A549 (cell line): ENCODE results near the gene AMPH. TPM values are rescaled to one million over a fixed set of nuclear protein-coding genes. Genes with fewer than 3 reads are reported as not detected.

Experiments
- ATAC-seq, 2 experiments: fragments of 200-7000 bp in 1 of 2; fragments of >200 bp in 1 of 2; cut with Nextera tagmentation in 1 of 2; cut with Tn5 transposase in 1 of 2; 3 replicates each; pipeline versions ENCODE4 v1.8.0 to v1.9.1; 2018 to 2020; ENCODE audit warnings: mild to moderate bottlenecking in 1 of 2, moderate library complexity in 1 of 2
- CTCF ChIA-PET: fragments of 300-600 bp; sonication (Branson Sonifier 250); formaldehyde crosslinking; extraction: SDS; loops from one replicate; lab custom pipeline; 2021; ENCODE audit warnings: antibody characterized with exemption, inconsistent platforms; lab: Yijun Ruan, JAX
- POLR2A ChIA-PET: fragments of 350-600 bp; formaldehyde crosslinking; extraction: SDS; loops from one replicate; lab custom pipeline; 2021; ENCODE audit warnings: antibody characterized with exemption, inconsistent platforms; lab: Yijun Ruan, JAX
- DNase-seq, 2 experiments: peaks; one replicate each; pipeline versions ENCODE4 v3.0.0 to v3.0.0-alpha.2; 2011 to 2016; ENCODE audit warnings: low read depth in 1 of 2, low spot score in 1 of 2
- FAIRE-seq: peaks from 2 replicates; lab custom pipeline; 2011; peaks lifted over from hg19 to GRCh38; lab: Jason Lieb, UNC
- H3K27ac ChIP-seq, 2 experiments: fragments of >200 bp; sonication (Bioruptor Twin); formaldehyde crosslinking; 3 replicates each; pipeline ENCODE4 v1.5.1; 2016 to 2017
- H3K4me1 ChIP-seq: fragments of >200 bp; sonication (Bioruptor Twin); formaldehyde crosslinking; 3 replicates; pipeline ENCODE4 v1.6.1; 2016
- H3K4me2 ChIP-seq: fragments of >200 bp; sonication (Bioruptor Twin); formaldehyde crosslinking; 3 replicates; pipeline ENCODE4 v1.6.1; 2016
- H3K4me3 ChIP-seq: fragments of >200 bp; sonication (Bioruptor Twin); formaldehyde crosslinking; 3 replicates; pipeline ENCODE4 v1.5.1; 2016
- H3K9me3 ChIP-seq: fragments of >200 bp; sonication (Bioruptor Twin); formaldehyde crosslinking; 3 replicates; pipeline ENCODE4 v1.6.1; 2016
- CBX2 ChIP-seq: fragments of 200-600 bp; sonication (generic); IDR thresholded peaks from 2 replicates; pipeline ENCODE4 v1.6.1; 2016; ENCODE audit warnings: low read depth, mild to moderate bottlenecking, borderline replicate concordance
- CBX8 ChIP-seq: fragments of 200-600 bp; sonication (generic); IDR thresholded peaks from 2 replicates; pipeline ENCODE4 v1.6.1; 2016
- EHF ChIP-seq: fragments of 250-450 bp; sonication (Bioruptor Pico); IDR thresholded peaks from 2 replicates; pipeline ENCODE4 v1.5.0; 2020; ENCODE audit warnings: mild to moderate bottlenecking
- EHMT2 ChIP-seq: fragments of 200-600 bp; sonication (generic); IDR thresholded peaks from 2 replicates; pipeline ENCODE4 v1.6.1; 2016; ENCODE audit warnings: antibody characterized with exemption, low read depth, mild to moderate bottlenecking, moderate library complexity
- EP300 ChIP-seq, 2 experiments: fragments of >200 bp; sonication (Bioruptor Twin); formaldehyde crosslinking; IDR thresholded peaks; 2 replicates in 1 of 2; 3 replicates in 1 of 2; pipeline ENCODE4 v1.6.1; 2016 to 2017
- ESRRA ChIP-seq: fragments of 150-350 bp; IDR thresholded peaks from 2 replicates; pipeline ENCODE4 v1.6.1; 2014; ENCODE audit warnings: mild to moderate bottlenecking, low read length, borderline replicate concordance
- GATA3 ChIP-seq: IDR thresholded peaks from 2 replicates; pipeline ENCODE4 v1.6.1; 2012; ENCODE audit warnings: borderline replicate concordance
- HDAC2 ChIP-seq: fragments of 200-600 bp; sonication (generic); IDR thresholded peaks from 2 replicates; pipeline ENCODE4 v1.6.1; 2016
- HMGXB4 ChIP-seq: fragments of 250-450 bp; sonication (Bioruptor Pico); IDR thresholded peaks from 2 replicates; pipeline ENCODE4 v1.5.0; 2021; ENCODE audit warnings: mild to moderate bottlenecking, moderate library complexity, borderline replicate concordance
- HOXA7 ChIP-seq: fragments of 250-450 bp; sonication (Bioruptor Pico); IDR thresholded peaks from 2 replicates; pipeline ENCODE4 v1.5.0; 2020; ENCODE audit warnings: mild to moderate bottlenecking, moderate library complexity
- KDM1A ChIP-seq: fragments of 200-600 bp; sonication (generic); IDR thresholded peaks from 2 replicates; pipeline ENCODE4 v1.6.1; 2016; ENCODE audit warnings: low read depth, mild to moderate bottlenecking
- MAZ ChIP-seq: fragments of 150-350 bp; IDR thresholded peaks from 2 replicates; pipeline ENCODE4 v1.6.1; 2014; ENCODE audit warnings: antibody characterized with exemption, low read depth, low read length, borderline replicate concordance
- MYC ChIP-seq: IDR thresholded peaks from 2 replicates; pipeline ENCODE4 v1.6.1; 2012; ENCODE audit warnings: mild to moderate bottlenecking, inconsistent platforms, low read length, improper control_type of control experiment, borderline replicate concordance
- NR3C1 ChIP-seq: fragments of >200 bp; sonication (Bioruptor Twin); formaldehyde crosslinking; IDR thresholded peaks from 3 replicates; pipeline ENCODE4 v1.6.1; 2017
- PHF8 ChIP-seq: fragments of 200-600 bp; sonication (generic); IDR thresholded peaks from 2 replicates; pipeline ENCODE4 v1.6.1; 2016; ENCODE audit warnings: low read depth, mild to moderate bottlenecking, antibody characterized with exemption, moderate library complexity, borderline replicate concordance
- POLR2A ChIP-seq: IDR thresholded peaks from 2 replicates; pipeline ENCODE4 v1.6.1; 2012; ENCODE audit warnings: mild to moderate bottlenecking, low read length
- POLR2AphosphoS2 ChIP-seq: conservative IDR thresholded peaks from 2 replicates; pipeline ENCODE4 v1.6.1; 2012; ENCODE audit warnings: low read length, improper control_type of control experiment, inconsistent platforms
- RCOR1 ChIP-seq: fragments of 150-350 bp; IDR thresholded peaks from 2 replicates; pipeline ENCODE4 v1.6.1; 2014; ENCODE audit warnings: antibody characterized with exemption, low read length, low read depth
- SREBF2 ChIP-seq: fragments of 450-650 bp; IDR thresholded peaks from 2 replicates; pipeline ENCODE4 v1.6.1; 2014; ENCODE audit warnings: mild to moderate bottlenecking, moderate library complexity
- ZFP36 ChIP-seq: fragments of 450-650 bp; IDR thresholded peaks from 2 replicates; pipeline ENCODE4 v1.6.1; 2014; ENCODE audit warnings: borderline replicate concordance; ENCODE audit not compliant: partially characterized antibody
- ZNF302 ChIP-seq: fragments of 250-450 bp; sonication (Bioruptor Pico); IDR thresholded peaks from 2 replicates; pipeline ENCODE4 v1.9.0; 2021; ENCODE audit warnings: inconsistent platforms, mild to moderate bottlenecking, moderate library complexity
- ZSCAN20 ChIP-seq: fragments of 250-450 bp; sonication (Bioruptor Pico); IDR thresholded peaks from 2 replicates; pipeline ENCODE4 v1.8.0; 2022; ENCODE audit warnings: mild to moderate bottlenecking, moderate library complexity
- whole genome bisulfite sequencing: methylation state at CpG from one replicate; pipeline ENCODE4 v1.1.6; 2017; ENCODE audit errors: missing lambda C conversion rate; 5-methylcytosine and 5-hydroxymethylcytosine counted together
- polyA plus RNA-seq, 4 experiments: library from polyadenylated mRNA; depleted of rRNA in 3 of 4; stranded (reverse); fragments of >200 nt; fragmentation: RNase III in 1 of 4; extraction: RNeasy Plus Mini Kit Qiagen cat#74134 plus additional on column Dnase treatment in 1 of 4; gene quantifications; 2 replicates in 3 of 4; 3 replicates in 1 of 4; pipeline ENCODE4 v1.2.3, GENCODE V29; 2011 to 2017
- TF ChIP-seq, protein P1 (sequence below): fragments of 450-650 bp; IDR thresholded peaks from 2 replicates; pipeline ENCODE4 v1.6.1; 2014; ENCODE audit warnings: antibody characterized with exemption
- TF ChIP-seq, protein P2 (sequence below): fragments of 200-600 bp; sonication (generic); IDR thresholded peaks from 2 replicates; pipeline ENCODE4 v1.6.1; 2016; ENCODE audit warnings: antibody characterized with exemption, mild to moderate bottlenecking, moderate library complexity

The AMPH gene
- polyA plus RNA-seq, 2 of the 4 experiments (the other 2 are of a cell fraction): 0.26 TPM; not detected in 1

DNA sequence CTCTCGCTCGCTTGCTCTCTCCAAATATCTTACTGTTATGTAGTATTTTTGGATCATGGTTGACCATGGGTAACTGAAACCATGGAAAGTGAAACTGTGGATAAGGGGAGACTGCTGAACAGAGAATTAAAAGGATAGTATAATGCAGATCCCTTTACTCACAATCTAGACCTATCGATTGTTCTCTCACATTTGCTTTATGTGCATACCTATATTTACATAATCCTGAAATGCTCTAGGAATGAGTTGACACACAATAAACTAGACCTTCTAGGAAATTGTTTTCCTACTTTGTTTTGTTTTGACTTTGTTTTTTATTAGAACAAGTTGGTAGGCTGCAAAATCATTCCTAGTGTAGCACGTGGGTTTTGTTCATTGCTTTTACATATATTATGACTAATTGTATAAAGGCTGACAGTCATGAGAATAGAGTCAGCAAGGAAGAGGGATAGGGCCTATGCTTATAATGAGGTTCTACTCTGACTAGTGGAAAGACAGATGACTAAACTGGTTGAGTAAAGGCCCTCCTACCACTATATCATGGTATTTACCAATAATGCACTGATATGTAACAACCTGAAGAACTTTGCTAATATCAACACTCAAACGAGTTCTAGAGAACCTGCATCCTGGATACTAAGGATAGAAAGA, 182.5 kb downstream of the AMPH start:
- ChIA-PET POLR2A (no interaction called here), CTCF (no interaction called here)
- DNase-seq (no peak), FAIRE-seq (no peak), ATAC-seq (no peak)
- Histone ChIP-seq H3K4me2 (no peak overlapping the region), H3K27ac (no peak overlapping the region), H3K4me3 (no peak overlapping the region), H3K9me3 (no peaks in the 10 kb centered on the region), H3K4me1 (no peaks in the 10 kb centered on the region)
- 42% methylated on average over 5 of the region's 5 CpGs for WGBS
- TF ChIP-seq KDM1A: no peak
- TF ChIP-seq ZNF302 (CRISPR knock-in tag): no peak
- TF ChIP-seq GATA3: no peak
- no peak for TF ChIP-seq NR3C1
- no peak for TF ChIP-seq EHF (CRISPR knock-in tag)
- no peak for TF ChIP-seq EP300 (IDR thresholded peaks at IDR 0.05)
- no peak for TF ChIP-seq ZFP36
- TF ChIP-seq CBX2: no peak

DNA sequence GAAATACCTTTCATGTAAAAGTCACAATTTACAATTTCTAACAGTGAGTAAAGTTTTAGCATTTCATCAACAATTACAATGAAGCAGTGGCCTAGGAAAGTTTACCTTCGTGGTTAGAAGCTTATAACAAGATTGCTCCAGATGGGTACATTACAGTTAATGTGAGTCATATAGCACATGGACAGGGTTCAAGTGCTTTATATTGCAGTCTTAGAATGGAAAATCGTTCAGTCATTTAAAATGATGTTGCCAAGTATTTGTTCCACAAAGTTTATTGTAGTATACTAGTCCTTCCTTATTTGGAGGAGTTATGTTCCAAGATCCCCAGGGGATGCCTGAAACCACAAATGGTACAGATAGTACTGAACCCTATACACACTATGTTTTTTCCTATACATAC, 183.1 kb downstream of the AMPH start:
- ChIA-PET POLR2A (no interaction called here), CTCF (no interaction called here)
- FAIRE-seq: no peak
- no peak for ATAC-seq
- H3K4me3 ChIP-seq: no peak overlapping the region
- WGBS: 2% methylated on average over 2 of the region's 2 CpGs
- TF ChIP-seq SREBF2 (no peak), ESRRA (no peak), EP300 (IDR thresholded peaks at IDR 0.05) (no peak), ZSCAN20 (CRISPR knock-in tag) (no peak), POLR2A (no peak), CBX8 (no peak), MAZ (no peak), EHMT2 (no peak), PHF8 (no peak), MYC (no peak), POLR2AphosphoS2 (no peak), HOXA7 (CRISPR knock-in tag) (no peak), RCOR1 (no peak)
- TF ChIP-seq, protein P1, sequence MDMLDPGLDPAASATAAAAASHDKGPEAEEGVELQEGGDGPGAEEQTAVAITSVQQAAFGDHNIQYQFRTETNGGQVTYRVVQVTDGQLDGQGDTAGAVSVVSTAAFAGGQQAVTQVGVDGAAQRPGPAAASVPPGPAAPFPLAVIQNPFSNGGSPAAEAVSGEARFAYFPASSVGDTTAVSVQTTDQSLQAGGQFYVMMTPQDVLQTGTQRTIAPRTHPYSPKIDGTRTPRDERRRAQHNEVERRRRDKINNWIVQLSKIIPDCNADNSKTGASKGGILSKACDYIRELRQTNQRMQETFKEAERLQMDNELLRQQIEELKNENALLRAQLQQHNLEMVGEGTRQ: no peak
- TF ChIP-seq, all 56 proteins: peak for 0
- no peaks in the 10 kb centered on the region for H3K9me3 ChIP-seq
- DNase-seq: no peak
- H3K4me2 ChIP-seq: no peak overlapping the region
- no peaks in the 10 kb centered on the region for H3K4me1 ChIP-seq
- no peak overlapping the region for H3K27ac ChIP-seq

- H3K4me2 ChIP-seq: no peak overlapping the region
Observed at GRCh38 chr7:38438970-38439369, 192.2 kb downstream of the AMPH start.

More at GRCh38 chr7:38438970-38439369, 192.2 kb downstream of the AMPH start:
- Histone ChIP-seq H3K27ac (no peak overlapping the region), H3K9me3 (no peaks in the 10 kb centered on the region)
- no peak for ATAC-seq
- DNase-seq: no peak
- TF ChIP-seq EP300 (IDR thresholded peaks at IDR 0.05) (no peak), ESRRA (no peak), MAZ (no peak), HDAC2 (no peak), HMGXB4 (CRISPR knock-in tag) (no peak), ZNF302 (CRISPR knock-in tag) (no peak)
- TF ChIP-seq, protein P2, sequence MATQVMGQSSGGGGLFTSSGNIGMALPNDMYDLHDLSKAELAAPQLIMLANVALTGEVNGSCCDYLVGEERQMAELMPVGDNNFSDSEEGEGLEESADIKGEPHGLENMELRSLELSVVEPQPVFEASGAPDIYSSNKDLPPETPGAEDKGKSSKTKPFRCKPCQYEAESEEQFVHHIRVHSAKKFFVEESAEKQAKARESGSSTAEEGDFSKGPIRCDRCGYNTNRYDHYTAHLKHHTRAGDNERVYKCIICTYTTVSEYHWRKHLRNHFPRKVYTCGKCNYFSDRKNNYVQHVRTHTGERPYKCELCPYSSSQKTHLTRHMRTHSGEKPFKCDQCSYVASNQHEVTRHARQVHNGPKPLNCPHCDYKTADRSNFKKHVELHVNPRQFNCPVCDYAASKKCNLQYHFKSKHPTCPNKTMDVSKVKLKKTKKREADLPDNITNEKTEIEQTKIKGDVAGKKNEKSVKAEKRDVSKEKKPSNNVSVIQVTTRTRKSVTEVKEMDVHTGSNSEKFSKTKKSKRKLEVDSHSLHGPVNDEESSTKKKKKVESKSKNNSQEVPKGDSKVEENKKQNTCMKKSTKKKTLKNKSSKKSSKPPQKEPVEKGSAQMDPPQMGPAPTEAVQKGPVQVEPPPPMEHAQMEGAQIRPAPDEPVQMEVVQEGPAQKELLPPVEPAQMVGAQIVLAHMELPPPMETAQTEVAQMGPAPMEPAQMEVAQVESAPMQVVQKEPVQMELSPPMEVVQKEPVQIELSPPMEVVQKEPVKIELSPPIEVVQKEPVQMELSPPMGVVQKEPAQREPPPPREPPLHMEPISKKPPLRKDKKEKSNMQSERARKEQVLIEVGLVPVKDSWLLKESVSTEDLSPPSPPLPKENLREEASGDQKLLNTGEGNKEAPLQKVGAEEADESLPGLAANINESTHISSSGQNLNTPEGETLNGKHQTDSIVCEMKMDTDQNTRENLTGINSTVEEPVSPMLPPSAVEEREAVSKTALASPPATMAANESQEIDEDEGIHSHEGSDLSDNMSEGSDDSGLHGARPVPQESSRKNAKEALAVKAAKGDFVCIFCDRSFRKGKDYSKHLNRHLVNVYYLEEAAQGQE: no peak
- TF ChIP-seq, all 56 proteins: peak for 0
- FAIRE-seq: no peak
- H3K4me3 ChIP-seq: no peak overlapping the region
- H3K4me1 ChIP-seq: no peaks in the 10 kb centered on the region
- ChIA-PET POLR2A (no interaction called here), CTCF (interaction anchor here (0.6 to 1.0 kb wide), 2 partner anchors 9 to 20 kb away, joined by 3 read pairs; no protein-coding TSS in a partner anchor)
